DOHH2 (cell line): Measurements from ENCODE around the gene PROM2.

Experiments
- H3F3A ChIP-seq: fragments of 200-600 bp; sonication (generic), shearing (Covaris generic); 2 replicates; pipeline ENCODE4 v1.6.0; 2016; ENCODE audit warnings: antibody characterized with exemption, mild to moderate bottlenecking; ENCODE audit not compliant: control insufficient read depth, insufficient read depth
- H3K27ac ChIP-seq: fragments of 200-600 bp; sonication (generic); 2 replicates; pipeline ENCODE4 v1.5.1; 2014; ENCODE audit warnings: low read depth, mild to moderate bottlenecking, low read length, moderate library complexity
- H3K27me3 ChIP-seq: fragments of 200-600 bp; sonication (generic); 2 replicates; pipeline ENCODE4 v1.6.1; 2014; ENCODE audit warnings: mild to moderate bottlenecking, low read length, mixed read lengths; ENCODE audit not compliant: control insufficient read depth
- H3K36me3 ChIP-seq: fragments of 200-600 bp; sonication (generic); 2 replicates; pipeline ENCODE4 v1.6.1; 2014; ENCODE audit warnings: mild to moderate bottlenecking, low read length, moderate library complexity, mixed read lengths; ENCODE audit not compliant: control insufficient read depth
- H3K4me1 ChIP-seq: fragments of 200-600 bp; sonication (generic); 2 replicates; pipeline ENCODE4 v1.6.1; 2014; ENCODE audit warnings: mild to moderate bottlenecking, low read length, mixed read lengths; ENCODE audit not compliant: control insufficient read depth
- H3K4me2 ChIP-seq: fragments of 200-600 bp; sonication (generic); 2 replicates; pipeline ENCODE4 v1.6.0; 2014; ENCODE audit warnings: mild to moderate bottlenecking, low read length, moderate library complexity
- H3K4me3 ChIP-seq: fragments of 200-600 bp; sonication (generic); 2 replicates; pipeline ENCODE4 v1.5.1; 2014; ENCODE audit warnings: mild to moderate bottlenecking, low read length, mixed read lengths
- H3K79me2 ChIP-seq: fragments of 200-600 bp; sonication (generic); 2 replicates; pipeline ENCODE4 v1.6.1; 2014; ENCODE audit warnings: mild to moderate bottlenecking, low read length, mixed read lengths; ENCODE audit not compliant: control insufficient read depth
- H3K9me2 ChIP-seq: fragments of 200-600 bp; sonication (generic); replicated peaks from 2 replicates; pipeline ENCODE4 v1.6.1; 2014; ENCODE audit warnings: mild to moderate bottlenecking, low read length, mixed read lengths; ENCODE audit not compliant: control insufficient read depth
- H3K9me3 ChIP-seq: fragments of 200-600 bp; sonication (generic); 2 replicates; pipeline ENCODE4 v1.6.1; 2014; ENCODE audit warnings: antibody characterized with exemption, low read length, mixed read lengths; ENCODE audit not compliant: control insufficient read depth, insufficient read depth
- H4K20me1 ChIP-seq: fragments of 200-600 bp; sonication (generic); 2 replicates; pipeline ENCODE4 v1.6.0; 2014; ENCODE audit warnings: low read depth, mild to moderate bottlenecking, antibody characterized with exemption, low read length, moderate library complexity; ENCODE audit not compliant: control insufficient read depth, insufficient read depth
- CTCF ChIP-seq: fragments of 200-600 bp; sonication (generic); IDR thresholded peaks from one replicate; pipeline ENCODE4 v1.5.1; 2014; ENCODE audit warnings: antibody characterized with exemption, mild to moderate bottlenecking, low read depth, low read length; ENCODE audit not compliant: poor library complexity, severe bottlenecking
- EZH2phosphoT487 ChIP-seq: fragments of 200-600 bp; sonication (generic); IDR thresholded peaks from 2 replicates; pipeline ENCODE4 v1.6.1; 2017; ENCODE audit warnings: borderline replicate concordance, mild to moderate bottlenecking, antibody characterized with exemption, low read length, moderate library complexity, mixed read lengths

Gene PROM2

GRCh38 chr2:95307036-95307435 lies 32.8 kb downstream of the PROM2 start:
- Histone ChIP-seq H3F3A (no peaks in the 10 kb centered on the region), H3K4me3 (no peak overlapping the region), H3K36me3 (no peaks in the 10 kb centered on the region), H3K9me3 (no peaks in the 10 kb centered on the region), H3K9me2 (no peaks in the 10 kb centered on the region), H3K27me3 (no peaks in the 10 kb centered on the region), H3K4me2 (no peak overlapping the region), H3K27ac (no peak overlapping the region), H3K79me2 (no peaks in the 10 kb centered on the region), H3K4me1 (no peaks in the 10 kb centered on the region), H4K20me1 (no peaks in the 10 kb centered on the region)
- TF ChIP-seq CTCF (no peak), EZH2phosphoT487 (no peak)

GRCh38 chr2:95307878-95308277 lies 33.6 kb downstream of the PROM2 start:
- Histone ChIP-seq H3K9me2 (no peaks in the 10 kb centered on the region), H3F3A (no peaks in the 10 kb centered on the region), H3K36me3 (no peaks in the 10 kb centered on the region), H3K79me2 (no peaks in the 10 kb centered on the region), H3K9me3 (no peaks in the 10 kb centered on the region), H3K4me3 (no peak overlapping the region), H4K20me1 (no peaks in the 10 kb centered on the region), H3K27me3 (no peaks in the 10 kb centered on the region), H3K27ac (no peak overlapping the region), H3K4me2 (no peak overlapping the region), H3K4me1 (no peaks in the 10 kb centered on the region)
- no peak for TF ChIP-seq CTCF
- no peak for TF ChIP-seq EZH2phosphoT487

GRCh38 chr2:95308426-95308990 lies 34.3 kb downstream of the PROM2 start:
- H3K4me2 ChIP-seq = no peak overlapping the region
- H3K4me3 ChIP-seq = no peak overlapping the region
- H3F3A ChIP-seq = no peaks in the 10 kb centered on the region
- H3K79me2 ChIP-seq = no peaks in the 10 kb centered on the region
- no peaks in the 10 kb centered on the region for H4K20me1 ChIP-seq
- no peak overlapping the region for H3K27ac ChIP-seq
- TF ChIP-seq EZH2phosphoT487 (no peak), CTCF (no peak)
- no peaks in the 10 kb centered on the region for H3K36me3 ChIP-seq
- H3K9me2 ChIP-seq = no peaks in the 10 kb centered on the region
- H3K27me3 ChIP-seq = no peaks in the 10 kb centered on the region
- H3K9me3 ChIP-seq = no peaks in the 10 kb centered on the region
- H3K4me1 ChIP-seq = no peaks in the 10 kb centered on the region
